Measurements from ENCODE around the gene NEO1.

Gene NEO1, protein sequence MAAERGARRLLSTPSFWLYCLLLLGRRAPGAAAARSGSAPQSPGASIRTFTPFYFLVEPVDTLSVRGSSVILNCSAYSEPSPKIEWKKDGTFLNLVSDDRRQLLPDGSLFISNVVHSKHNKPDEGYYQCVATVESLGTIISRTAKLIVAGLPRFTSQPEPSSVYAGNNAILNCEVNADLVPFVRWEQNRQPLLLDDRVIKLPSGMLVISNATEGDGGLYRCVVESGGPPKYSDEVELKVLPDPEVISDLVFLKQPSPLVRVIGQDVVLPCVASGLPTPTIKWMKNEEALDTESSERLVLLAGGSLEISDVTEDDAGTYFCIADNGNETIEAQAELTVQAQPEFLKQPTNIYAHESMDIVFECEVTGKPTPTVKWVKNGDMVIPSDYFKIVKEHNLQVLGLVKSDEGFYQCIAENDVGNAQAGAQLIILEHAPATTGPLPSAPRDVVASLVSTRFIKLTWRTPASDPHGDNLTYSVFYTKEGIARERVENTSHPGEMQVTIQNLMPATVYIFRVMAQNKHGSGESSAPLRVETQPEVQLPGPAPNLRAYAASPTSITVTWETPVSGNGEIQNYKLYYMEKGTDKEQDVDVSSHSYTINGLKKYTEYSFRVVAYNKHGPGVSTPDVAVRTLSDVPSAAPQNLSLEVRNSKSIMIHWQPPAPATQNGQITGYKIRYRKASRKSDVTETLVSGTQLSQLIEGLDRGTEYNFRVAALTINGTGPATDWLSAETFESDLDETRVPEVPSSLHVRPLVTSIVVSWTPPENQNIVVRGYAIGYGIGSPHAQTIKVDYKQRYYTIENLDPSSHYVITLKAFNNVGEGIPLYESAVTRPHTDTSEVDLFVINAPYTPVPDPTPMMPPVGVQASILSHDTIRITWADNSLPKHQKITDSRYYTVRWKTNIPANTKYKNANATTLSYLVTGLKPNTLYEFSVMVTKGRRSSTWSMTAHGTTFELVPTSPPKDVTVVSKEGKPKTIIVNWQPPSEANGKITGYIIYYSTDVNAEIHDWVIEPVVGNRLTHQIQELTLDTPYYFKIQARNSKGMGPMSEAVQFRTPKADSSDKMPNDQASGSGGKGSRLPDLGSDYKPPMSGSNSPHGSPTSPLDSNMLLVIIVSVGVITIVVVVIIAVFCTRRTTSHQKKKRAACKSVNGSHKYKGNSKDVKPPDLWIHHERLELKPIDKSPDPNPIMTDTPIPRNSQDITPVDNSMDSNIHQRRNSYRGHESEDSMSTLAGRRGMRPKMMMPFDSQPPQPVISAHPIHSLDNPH (N-terminal part only)

DNA sequence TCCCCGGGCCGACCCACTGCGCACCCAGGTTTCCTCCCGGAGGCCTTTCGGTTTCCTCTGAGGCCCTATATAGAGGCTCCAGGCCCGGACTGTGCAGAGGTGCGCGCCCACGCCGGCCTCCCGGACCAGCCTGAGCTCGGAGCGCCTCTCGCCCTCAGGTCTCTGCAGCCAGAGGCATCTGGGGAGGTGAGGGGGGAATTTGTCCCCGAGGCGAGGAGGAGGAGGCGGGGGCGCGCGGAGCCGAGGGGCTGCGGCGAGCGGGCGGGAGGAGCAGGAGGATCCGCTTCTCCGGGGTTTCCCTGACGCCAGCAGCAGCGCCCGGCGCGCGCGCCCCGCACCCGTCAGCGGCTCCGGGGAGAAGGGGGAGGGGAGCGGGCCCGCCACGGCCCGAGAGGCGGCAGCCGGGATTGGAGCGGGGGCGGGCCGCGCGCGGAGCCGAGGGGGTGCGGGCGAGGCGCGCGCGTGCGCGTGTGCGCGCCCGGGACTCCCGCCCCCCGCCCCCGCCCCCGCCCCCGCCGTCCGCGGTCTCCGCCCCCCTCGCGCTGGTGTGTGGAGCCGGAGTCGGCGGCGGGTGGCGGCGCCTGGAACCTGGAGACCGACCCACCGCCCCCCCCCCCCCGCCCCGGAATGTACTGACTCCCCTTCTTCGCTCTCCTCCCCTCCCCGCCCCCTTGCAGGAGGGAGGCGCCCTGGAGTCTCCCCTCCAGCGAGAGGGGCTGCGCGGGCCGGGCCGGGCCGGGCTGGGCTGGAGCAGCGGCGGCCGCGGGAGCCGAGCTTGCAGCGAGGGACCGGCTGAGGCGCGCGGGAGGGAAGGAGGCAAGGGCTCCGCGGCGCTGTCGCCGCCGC lies at the start of gene NEO1:
Gene NEO1 (plus strand): TSS at position 657 of the 846 bp plus-strand sequence. CDS start 213 bp downstream, outside the sequence.
- DNase-seq (ENCODE audit: low read depth), result peak; percentile 78
- TF ChIP-seq, protein P1, sequence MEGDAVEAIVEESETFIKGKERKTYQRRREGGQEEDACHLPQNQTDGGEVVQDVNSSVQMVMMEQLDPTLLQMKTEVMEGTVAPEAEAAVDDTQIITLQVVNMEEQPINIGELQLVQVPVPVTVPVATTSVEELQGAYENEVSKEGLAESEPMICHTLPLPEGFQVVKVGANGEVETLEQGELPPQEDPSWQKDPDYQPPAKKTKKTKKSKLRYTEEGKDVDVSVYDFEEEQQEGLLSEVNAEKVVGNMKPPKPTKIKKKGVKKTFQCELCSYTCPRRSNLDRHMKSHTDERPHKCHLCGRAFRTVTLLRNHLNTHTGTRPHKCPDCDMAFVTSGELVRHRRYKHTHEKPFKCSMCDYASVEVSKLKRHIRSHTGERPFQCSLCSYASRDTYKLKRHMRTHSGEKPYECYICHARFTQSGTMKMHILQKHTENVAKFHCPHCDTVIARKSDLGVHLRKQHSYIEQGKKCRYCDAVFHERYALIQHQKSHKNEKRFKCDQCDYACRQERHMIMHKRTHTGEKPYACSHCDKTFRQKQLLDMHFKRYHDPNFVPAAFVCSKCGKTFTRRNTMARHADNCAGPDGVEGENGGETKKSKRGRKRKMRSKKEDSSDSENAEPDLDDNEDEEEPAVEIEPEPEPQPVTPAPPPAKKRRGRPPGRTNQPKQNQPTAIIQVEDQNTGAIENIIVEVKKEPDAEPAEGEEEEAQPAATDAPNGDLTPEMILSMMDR (IDR thresholded peaks at IDR 0.05; ENCODE audit: insufficient read depth, low read depth, low read length, missing control alignments), result no peak
- peak within 1 kb of the TSS; percentile 68 for H3K4me3 ChIP-seq (ENCODE audit: low read length)

DNA sequence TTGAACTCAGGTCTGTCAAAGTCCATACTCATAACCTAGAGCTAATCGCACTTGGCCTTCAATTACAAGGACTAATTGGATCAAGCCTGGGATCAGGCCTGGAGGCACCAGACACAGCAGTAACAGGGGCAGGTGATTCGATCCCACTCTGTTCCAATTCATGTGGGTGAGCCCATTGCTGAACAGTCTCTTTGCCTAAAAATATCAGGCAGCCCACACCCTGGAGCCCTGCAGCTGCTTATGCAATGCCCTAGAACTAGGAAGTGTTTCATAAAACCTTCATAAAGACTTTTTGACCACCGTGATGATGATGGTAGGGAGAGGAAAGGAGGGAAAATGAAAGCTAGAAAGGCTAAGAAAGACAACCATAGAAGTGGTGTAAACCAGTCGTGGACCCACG lies 47.8 kb upstream of the NEO1 start:
- no peak overlapping the region for H3K4me3 ChIP-seq (ENCODE audit: low read length)
- DNase-seq (ENCODE audit: low read depth), result no peak
- TF ChIP-seq, protein P1 (IDR thresholded peaks at IDR 0.05; ENCODE audit: insufficient read depth, low read depth, low read length, missing control alignments), result no peak

DNA sequence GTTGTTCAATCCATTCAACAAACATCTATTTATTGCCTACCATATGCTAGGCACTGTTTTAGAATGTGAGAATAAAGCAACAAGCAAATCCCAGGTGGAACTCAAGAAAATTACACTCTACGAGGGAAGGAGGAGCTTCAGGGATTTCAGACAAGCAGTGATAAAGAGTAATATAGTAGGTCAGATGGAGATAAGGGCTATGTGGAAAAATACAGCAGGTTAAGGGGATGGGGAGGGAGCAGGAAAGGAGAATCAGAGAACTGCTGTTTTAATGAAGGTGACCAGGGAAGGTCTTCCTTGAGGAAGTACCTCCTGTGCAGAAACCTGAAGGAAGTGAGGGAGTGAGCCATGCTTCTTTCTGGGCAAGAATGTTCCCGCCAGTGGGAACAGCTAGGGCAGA lies 47.2 kb upstream of the NEO1 start:
- DNase-seq (ENCODE audit: low read depth), result no peak
- TF ChIP-seq, protein P1 (IDR thresholded peaks at IDR 0.05; ENCODE audit: insufficient read depth, low read depth, low read length, missing control alignments), result no peak
- H3K4me3 ChIP-seq (ENCODE audit: low read length), result no peak overlapping the region

DNA sequence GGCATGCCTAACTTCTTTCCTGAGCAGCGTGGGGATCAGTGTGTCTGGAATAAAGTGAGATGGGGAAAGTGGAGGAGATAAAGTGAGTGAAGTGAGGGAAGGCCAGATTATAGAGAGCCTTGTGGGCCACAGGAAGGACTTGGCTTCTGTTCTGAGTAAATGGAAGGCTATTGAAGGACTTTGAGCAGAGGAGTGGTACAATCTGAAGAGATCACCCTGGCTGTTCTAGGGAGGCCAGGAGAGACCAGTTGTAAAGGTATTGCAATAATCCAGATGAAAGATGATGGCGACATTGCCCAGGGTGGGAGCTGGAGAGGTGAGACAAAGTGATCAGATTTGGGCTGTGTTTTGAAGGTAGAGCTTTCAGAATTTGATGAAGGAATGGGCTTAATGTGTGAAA lies 46.8 kb upstream of the NEO1 start:
- DNase-seq (ENCODE audit: low read depth), result no peak
- TF ChIP-seq, protein P1 (IDR thresholded peaks at IDR 0.05; ENCODE audit: insufficient read depth, low read depth, low read length, missing control alignments), result no peak

DNA sequence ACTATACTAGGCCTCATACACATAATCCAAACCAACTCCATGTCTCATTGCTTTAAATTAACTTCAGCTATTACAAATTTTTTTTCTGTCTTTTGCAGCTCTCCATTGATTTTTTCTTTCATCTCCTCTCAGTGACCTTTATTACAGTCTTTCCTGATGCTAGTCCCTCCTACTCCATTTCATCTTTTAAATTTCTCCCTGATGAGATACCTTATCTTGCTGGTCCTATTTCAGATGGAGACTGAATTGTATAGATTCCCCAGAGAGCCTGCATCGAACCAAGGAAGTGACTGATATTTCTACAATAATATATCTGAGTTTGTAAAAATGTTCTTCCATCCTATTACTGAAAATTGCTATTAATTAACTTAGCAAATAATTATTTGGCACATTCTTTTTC lies 45.7 kb upstream of the NEO1 start:
- DNase-seq (ENCODE audit: low read depth), result no peak
- no peak overlapping the region for H3K4me3 ChIP-seq (ENCODE audit: low read length)
- TF ChIP-seq, protein P1 (IDR thresholded peaks at IDR 0.05; ENCODE audit: insufficient read depth, low read depth, low read length, missing control alignments), result no peak

More for the DNA sequence above, 46.8 kb upstream of the NEO1 start:
- H3K4me3 ChIP-seq (ENCODE audit: low read length), result no peak overlapping the region

Measured in epithelial cell of esophagus (primary cell).